HL-60/S4 (cell line): ENCODE measurements around the gene EXOC6.

Experiments used
- in situ Hi-C: fragments of 300-500 bp; cut with MboI; formaldehyde crosslinking; loops from 2 replicates; pipeline ENCODE4 v1.14.3; 2022; ENCODE audit warnings: low sequenced_read_pairs

The EXOC6 gene

GRCh38 chr10:92832121-92832520, 16.2 kb upstream of the EXOC6 start:
- in situ Hi-C loops, result no loop called here

- in situ Hi-C loops, result no loop called here
Measured at GRCh38 chr10:92832998-92833650, 15.2 kb upstream of the EXOC6 start.

- in situ Hi-C loops, result no loop called here
Measured at GRCh38 chr10:92834331-92834730, 14.0 kb upstream of the EXOC6 start.

- in situ Hi-C loops, result no loop called here
Measured at GRCh38 chr10:92834986-92835385, 13.3 kb upstream of the EXOC6 start.

GRCh38 chr10:92837456-92837855, 10.9 kb upstream of the EXOC6 start:
- in situ Hi-C loops, result no loop called here

GRCh38 chr10:92839191-92840085, 8.9 kb upstream of the EXOC6 start:
- in situ Hi-C loops, result no loop called here

- in situ Hi-C loops, result no loop called here
Measured at GRCh38 chr10:92844746-92845145, 3.6 kb upstream of the EXOC6 start.

- in situ Hi-C loops, result no loop called here
Measured at GRCh38 chr10:92845921-92846320, 2.4 kb upstream of the EXOC6 start.

DNA sequence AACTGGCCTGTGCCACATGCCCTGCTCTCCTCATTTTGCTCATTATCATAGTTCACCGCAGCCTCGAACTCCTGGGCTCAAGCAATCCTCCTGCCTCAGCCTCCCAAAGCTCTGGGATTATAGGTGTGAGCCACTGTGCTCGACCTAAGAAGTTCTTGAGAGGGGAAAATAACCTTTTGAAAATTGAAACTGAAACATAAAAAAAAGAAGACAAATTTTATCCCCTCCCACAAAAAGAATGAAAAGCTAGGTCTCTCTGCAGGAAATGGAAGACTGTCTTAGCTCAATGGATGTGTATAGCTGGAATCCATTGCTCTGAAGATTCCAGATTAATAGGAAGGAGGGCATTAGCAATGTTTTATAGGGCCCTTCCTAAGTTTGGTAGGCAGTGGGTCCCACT, 2.0 kb upstream of the EXOC6 start:
- in situ Hi-C loops, result no loop called here

DNA sequence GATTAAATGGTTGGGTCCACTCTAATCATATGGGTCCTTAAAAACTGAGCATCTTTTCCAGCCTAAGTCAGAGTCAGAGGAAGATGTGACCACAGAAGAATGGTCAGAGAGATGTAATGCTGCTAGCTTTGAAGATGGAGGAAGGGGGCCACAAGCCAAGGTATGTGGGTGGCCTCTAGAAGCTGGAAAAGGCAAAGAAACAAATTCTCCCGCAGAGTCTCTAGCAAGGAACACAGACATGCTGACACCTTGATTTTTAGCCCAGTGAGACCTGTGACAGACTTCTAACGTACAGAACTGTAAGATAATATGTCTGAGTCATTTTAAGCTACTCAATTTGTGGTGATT, 1.5 kb upstream of the EXOC6 start:
- in situ Hi-C loops, result no loop called here

DNA sequence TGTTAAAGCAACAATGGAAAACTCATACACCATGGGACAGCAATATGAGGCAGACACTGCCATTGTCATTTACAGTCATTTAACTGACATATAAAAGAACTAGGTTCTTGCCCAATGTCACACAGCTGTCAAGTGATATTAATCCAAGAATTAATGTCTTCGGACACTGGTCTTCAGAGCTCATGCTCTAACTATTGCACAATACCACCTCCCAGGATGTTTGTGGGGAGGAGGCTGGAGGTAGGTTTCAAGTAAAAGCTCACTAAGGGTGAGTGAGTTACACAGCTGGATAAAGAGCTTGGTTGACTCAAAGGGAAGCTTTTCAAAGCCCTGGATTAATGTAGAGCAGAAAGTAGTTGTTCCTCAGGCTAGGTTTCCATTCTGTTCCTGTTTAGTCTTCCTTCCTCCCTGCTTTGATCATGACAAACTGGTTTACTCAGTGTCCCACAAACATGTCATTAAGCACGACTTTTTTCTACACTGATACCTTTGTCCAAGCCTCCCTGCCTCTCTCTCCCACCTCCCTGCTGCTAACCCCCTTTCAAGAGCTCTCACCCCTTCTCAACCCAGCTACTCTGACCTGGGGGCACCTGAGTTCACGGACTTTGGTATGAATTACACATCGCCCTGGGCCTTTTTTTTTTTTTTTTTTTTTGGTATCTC, 987 bp upstream of the EXOC6 start:
- in situ Hi-C loops, result no loop called here

DNA sequence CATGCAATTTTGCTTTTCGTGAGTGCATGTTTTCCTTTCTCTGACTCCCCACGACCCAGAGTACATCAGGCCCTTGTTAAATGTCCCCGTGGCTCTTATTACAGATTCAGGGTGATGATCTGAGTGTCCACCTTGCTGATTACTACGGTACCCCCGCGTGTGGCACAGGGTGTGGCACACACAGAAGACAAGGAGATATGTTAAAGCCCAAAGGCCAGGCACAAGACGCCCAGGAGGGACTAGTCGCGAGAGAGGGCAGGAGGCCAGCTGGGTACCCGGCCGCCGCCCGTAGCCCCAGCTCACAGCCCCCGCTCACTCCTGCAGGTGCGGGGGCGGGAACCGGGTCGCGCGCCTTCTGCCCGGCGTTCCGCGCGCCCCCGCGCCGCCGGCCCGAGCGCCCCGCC, 281 bp upstream of the EXOC6 start:
- in situ Hi-C loops, result no loop called here

- in situ Hi-C loops, result no loop called here
Measured at GRCh38 chr10:92849234-92849525, 860 bp downstream of the EXOC6 start.

GRCh38 chr10:92849576-92850090, 1.3 kb downstream of the EXOC6 start:
- in situ Hi-C loops, result no loop called here

DNA sequence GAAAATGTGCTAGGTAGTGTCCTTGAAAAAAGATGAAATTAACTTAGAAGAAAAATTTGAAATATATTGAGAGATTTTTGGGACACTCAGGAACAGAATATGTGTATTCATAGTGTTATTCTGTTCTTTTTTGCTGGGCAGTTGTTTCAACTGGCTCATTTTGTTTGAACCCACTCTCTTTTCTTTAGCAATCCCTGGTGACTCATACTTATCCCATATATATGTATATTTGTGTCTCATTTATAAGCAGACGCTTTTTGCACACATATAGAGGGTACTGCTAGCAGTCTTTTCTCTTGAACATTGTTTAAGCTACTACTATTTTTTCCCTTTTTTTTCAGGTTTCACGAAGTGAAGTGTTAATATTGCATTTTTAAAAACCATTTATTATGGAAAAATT, 1.9 kb downstream of the EXOC6 start:
- in situ Hi-C loops, result no loop called here

DNA sequence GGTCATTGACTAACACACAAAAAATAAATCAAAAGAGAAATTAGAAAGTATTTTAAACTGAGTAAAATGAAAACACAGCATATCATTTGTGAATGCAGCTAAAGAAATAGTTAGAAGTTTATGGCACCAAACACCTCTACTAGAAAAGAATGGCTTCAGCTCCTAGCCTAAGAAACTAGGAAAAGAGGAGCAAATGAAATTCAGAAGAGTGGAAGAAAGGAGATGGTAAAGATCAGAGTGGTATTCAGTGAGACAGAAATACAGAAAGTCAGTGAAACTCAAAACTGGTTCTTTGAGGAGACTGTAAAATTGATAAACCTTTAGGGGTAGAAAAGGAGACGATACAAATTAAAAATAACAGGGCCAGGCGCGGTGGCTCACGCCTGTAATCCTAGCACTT, 2.7 kb downstream of the EXOC6 start:
- in situ Hi-C loops, result no loop called here

DNA sequence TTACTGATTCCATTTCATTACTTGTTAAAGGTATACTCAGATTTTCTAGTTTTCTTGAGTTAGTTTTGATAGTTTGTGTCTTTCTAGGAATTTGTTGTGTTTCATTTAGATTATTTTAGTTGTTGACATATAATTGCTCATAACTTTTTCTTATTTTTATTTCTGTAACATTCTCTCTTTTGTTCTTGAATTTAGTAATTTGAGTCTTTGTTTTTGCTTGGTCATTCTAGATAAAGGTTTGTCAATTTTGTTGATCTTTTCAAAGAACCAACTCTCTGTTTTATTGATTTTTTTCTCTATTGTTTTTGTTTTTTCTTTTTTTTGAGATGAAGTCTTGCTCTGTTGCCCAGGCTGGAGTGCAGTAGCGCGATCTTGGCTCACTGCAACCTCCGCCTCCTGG, 7.2 kb downstream of the EXOC6 start:
- in situ Hi-C loops, result no loop called here

DNA sequence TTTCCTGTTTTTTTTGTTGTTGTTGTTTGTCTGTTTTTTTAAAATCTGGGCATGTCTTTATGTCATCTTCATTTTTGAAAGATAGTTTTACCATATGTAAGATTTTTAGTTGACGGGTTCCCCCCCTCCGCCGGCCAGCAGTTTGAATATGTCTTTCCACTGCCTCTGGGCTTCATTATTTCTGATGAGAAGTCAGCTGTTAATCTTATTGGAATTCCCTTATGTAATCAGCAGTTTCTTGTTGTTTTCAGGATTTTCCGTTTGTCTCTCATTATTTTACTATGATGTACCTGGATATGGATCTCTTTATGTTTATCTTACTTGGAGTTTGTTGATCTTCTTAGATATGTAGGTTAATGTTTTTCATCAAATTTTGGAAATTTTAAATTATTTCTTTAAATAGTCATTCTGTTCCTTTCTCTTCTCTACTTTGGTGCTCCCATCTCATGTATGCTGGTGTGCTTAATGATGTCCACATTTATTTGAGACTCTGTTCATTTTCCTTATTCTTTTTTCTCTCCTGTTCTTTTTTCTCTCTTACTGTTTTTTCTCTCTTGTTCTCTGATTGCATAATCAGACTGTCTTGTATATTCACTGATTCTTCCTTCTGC, 9.7 kb downstream of the EXOC6 start:
- in situ Hi-C loops, result no loop called here

- in situ Hi-C loops, result no loop called here
Measured at GRCh38 chr10:92867235-92867634, 18.9 kb downstream of the EXOC6 start.

DNA sequence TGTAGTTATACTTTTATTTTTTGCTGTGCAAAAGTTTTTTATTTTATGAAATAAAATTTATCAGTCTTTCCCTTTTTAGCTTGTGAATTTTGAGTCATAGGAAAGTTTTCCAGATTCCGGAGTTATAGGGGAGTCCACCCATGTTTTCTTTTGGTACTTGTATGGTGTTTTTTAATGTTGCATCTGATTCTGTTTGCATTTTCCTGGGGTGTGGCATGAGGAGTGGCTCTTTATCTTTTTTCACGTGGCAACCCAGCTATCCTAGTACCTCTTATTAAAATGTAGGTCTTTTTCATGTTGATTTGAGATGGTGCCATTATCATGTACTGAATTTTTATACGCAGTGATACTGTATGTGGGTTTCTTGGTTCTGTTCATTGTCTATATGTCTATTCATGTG, 19.7 kb downstream of the EXOC6 start:
- in situ Hi-C loops, result no loop called here

GRCh38 chr10:92868557-92868956, 20.2 kb downstream of the EXOC6 start:
- in situ Hi-C loops, result no loop called here

- in situ Hi-C loops, result no loop called here
Measured at GRCh38 chr10:92873029-92873428, 24.7 kb downstream of the EXOC6 start.
